Heart left ventricle (tissue), 13 donors: Measurements from ENCODE around the gene AREL1.

Experiments used
- CTCF ChIP-seq, 12 donors: fragments of 200-600 bp; sonication (generic) in 4 of 12; IDR thresholded peaks; one replicate each; pipeline versions ENCODE4 v1.5.0 to v1.8.0; 2018 to 2022; ENCODE audit warnings: antibody characterized with exemption in 12 of 12, mild to moderate bottlenecking in 5 of 12
- POLR2A ChIP-seq, 2 donors: fragments of 450-650 bp; IDR thresholded peaks; one replicate each; pipeline ENCODE4 v1.6.1; 2017; ENCODE audit warnings: antibody characterized with exemption in 2 of 2, mild to moderate bottlenecking in 2 of 2, moderate library complexity in 2 of 2
- donor health status: ischemic (EF 13 %, LVEDD 7.1; RV severe dilation, severe dysfunction).
- donor health status: DM: no; HTN: yes; CAD: no.
- donor health status: DM: no; HTN: no; CAD: no.
- donor health status: ischemic (EF 25% LVEDD 6.9; RV normal size, moderate dysfunction).
- donor health status: ischemic (EF 25% LVEDD 5.7; RV mildly dilated, moderate dysfunction).
- donor health status: ischemic (EF 35%, LVEDD 5.7; RV mildly dilated, moderate dysfunction).
- donor health status: nonischemic (EF 11% LVEDD 7.7; RV severe dilation, severe dysfunction).
- donor health status: DM: yes; HTN: yes; CAD: no.
- donor health status: PGD.
- donor health status: ischemic (EF 29% LVEDD 5.4; RV normal size, mild dysfunction).
- donor health status: nonischemic (EF 23%, LVEDD 6.1; RV moderate dilation, normal function).

DNA sequence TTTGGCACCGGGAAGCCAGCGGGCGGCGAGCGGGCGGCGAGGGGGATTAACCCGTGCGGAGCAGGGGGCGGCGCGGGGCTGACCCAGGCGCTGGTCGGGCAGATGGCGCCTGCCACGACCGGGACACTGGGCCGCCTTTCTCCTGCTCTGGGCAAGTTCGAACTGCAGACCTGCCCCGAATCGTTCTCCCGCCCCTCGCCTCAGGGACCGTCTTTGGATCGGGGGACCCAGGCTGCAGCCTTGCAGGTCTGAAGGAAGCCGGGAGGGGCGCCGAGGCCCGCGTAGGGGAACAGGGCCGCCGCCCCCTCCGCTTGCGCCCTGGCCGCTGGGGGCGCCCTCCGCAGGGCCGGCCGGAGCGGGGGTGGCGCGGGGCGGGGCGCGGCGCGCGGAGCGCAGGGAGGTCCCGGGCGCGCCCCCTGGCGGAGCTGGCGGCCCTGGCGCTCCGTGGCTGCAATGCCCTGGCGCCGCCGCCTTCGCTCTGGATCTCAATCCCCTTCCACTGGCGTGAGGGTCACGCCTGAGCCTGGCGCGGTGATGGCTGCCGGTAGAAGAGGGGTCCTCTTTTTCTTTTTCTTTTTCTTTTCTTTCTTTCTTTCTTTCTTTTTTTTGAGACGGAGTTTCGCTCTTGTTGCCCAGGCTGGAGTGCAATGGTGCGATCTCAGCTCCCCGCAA lies 100.4 kb downstream of the AREL1 start:
- TF ChIP-seq CTCF (IDR thresholded peaks at IDR 0.05) = peak; percentile 42 to 89 (median 70)
- no peak for TF ChIP-seq POLR2A (IDR thresholded peaks at IDR 0.05)
